ENCODE data around the gene TGIF1.
A peak's percentile ranks its signal among the peaks of the same experiment; 100 is the strongest.

The TGIF1 gene

GRCh38 chr18:3449512-3450011, 410 bp upstream of the TGIF1 start:
- no peak overlapping the region for H3K27ac ChIP-seq (ENCODE audit: low read length)
- peak overlapping the region; percentile 98 for H3K4me3 ChIP-seq (ENCODE audit: low read length)
- no peak for DNase-seq (ENCODE audit: low read depth, low spot score)
- no peaks in the 10 kb centered on the region for H3K9me3 ChIP-seq (ENCODE audit: control insufficient read depth, insufficient read depth, low read length)
- no CpG with 5 or more reads among the region's 47 CpGs for WGBS (ENCODE audit: insufficient coverage, insufficient read length)
- no peaks in the 10 kb centered on the region for H3K36me3 ChIP-seq (ENCODE audit: control insufficient read depth, insufficient read depth, low read length)
- H3K4me1 ChIP-seq (ENCODE audit: control insufficient read depth, insufficient read depth, low read length), result 0 out of 2 replicates have a peak, but pooled peaks cover 2% of the 10 kb centered on the region
- H3K27me3 ChIP-seq (ENCODE audit: control insufficient read depth, insufficient read depth, low read length), result no peaks in the 10 kb centered on the region

GRCh38 chr18:3450799-3451182, 819 bp downstream of the TGIF1 start:
- Histone ChIP-seq H3K27ac (ENCODE audit: low read length) (no peak overlapping the region), H3K27me3 (ENCODE audit: control insufficient read depth, insufficient read depth, low read length) (no peaks in the 10 kb centered on the region), H3K9me3 (ENCODE audit: control insufficient read depth, insufficient read depth, low read length) (no peaks in the 10 kb centered on the region), H3K36me3 (ENCODE audit: control insufficient read depth, insufficient read depth, low read length) (no peaks in the 10 kb centered on the region), H3K4me3 (ENCODE audit: low read length) (peak overlapping the region; percentile 98), H3K4me1 (ENCODE audit: control insufficient read depth, insufficient read depth, low read length) (no peaks in the 10 kb centered on the region; the same call in 1 of the 2 replicates)
- no CpG with 5 or more reads among the region's 30 CpGs for WGBS (ENCODE audit: insufficient coverage, insufficient read length)
- no peak for DNase-seq (ENCODE audit: low read depth, low spot score)

GRCh38 chr18:3451183-3451988, 1.4 kb downstream of the TGIF1 start:
- Histone ChIP-seq H3K27ac (ENCODE audit: low read length) (no peak overlapping the region), H3K4me1 (ENCODE audit: control insufficient read depth, insufficient read depth, low read length) (peaks cover 2% of the 10 kb centered on the region; the same call in 1 of the 2 replicates), H3K36me3 (ENCODE audit: control insufficient read depth, insufficient read depth, low read length) (peaks cover 4% of the 10 kb centered on the region; the same call in 1 of the 2 replicates), H3K4me3 (ENCODE audit: low read length) (peak overlapping the region; percentile 98), H3K27me3 (ENCODE audit: control insufficient read depth, insufficient read depth, low read length) (no peaks in the 10 kb centered on the region), H3K9me3 (ENCODE audit: control insufficient read depth, insufficient read depth, low read length) (no peaks in the 10 kb centered on the region)
- DNase-seq (ENCODE audit: low read depth, low spot score), result no peak
- WGBS (ENCODE audit: insufficient coverage, insufficient read length), result no CpG with 5 or more reads among the region's 50 CpGs

- Histone ChIP-seq H3K4me3 (ENCODE audit: low read length) (peak overlapping the region; percentile 98), H3K36me3 (ENCODE audit: control insufficient read depth, insufficient read depth, low read length) (peaks cover 4% of the 10 kb centered on the region; the same call in 1 of the 2 replicates), H3K4me1 (ENCODE audit: control insufficient read depth, insufficient read depth, low read length) (peaks cover 2% of the 10 kb centered on the region; the same call in 1 of the 2 replicates), H3K27me3 (ENCODE audit: control insufficient read depth, insufficient read depth, low read length) (no peaks in the 10 kb centered on the region), H3K27ac (ENCODE audit: low read length) (no peak overlapping the region), H3K9me3 (ENCODE audit: control insufficient read depth, insufficient read depth, low read length) (no peaks in the 10 kb centered on the region)
- DNase-seq (ENCODE audit: low read depth, low spot score), result no peak
- no CpG with 5 or more reads among the region's 53 CpGs for WGBS (ENCODE audit: insufficient coverage, insufficient read length)
Measured at GRCh38 chr18:3451989-3452749, 2.2 kb downstream of the TGIF1 start.

- peak overlapping the region; percentile 98; the same call in 1 of the 2 replicates for H3K4me3 ChIP-seq (ENCODE audit: low read length)
- no peak for DNase-seq (ENCODE audit: low read depth, low spot score)
- no peaks in the 10 kb centered on the region for H3K27me3 ChIP-seq (ENCODE audit: control insufficient read depth, insufficient read depth, low read length)
- H3K36me3 ChIP-seq (ENCODE audit: control insufficient read depth, insufficient read depth, low read length), result peaks cover 11% of the 10 kb centered on the region; the same call in 1 of the 2 replicates
- peaks cover 2% of the 10 kb centered on the region; the same call in 1 of the 2 replicates for H3K4me1 ChIP-seq (ENCODE audit: control insufficient read depth, insufficient read depth, low read length)
- no CpG with 5 or more reads among the region's 17 CpGs for WGBS (ENCODE audit: insufficient coverage, insufficient read length)
- H3K27ac ChIP-seq (ENCODE audit: low read length), result peak overlapping the region; percentile 67
- H3K9me3 ChIP-seq (ENCODE audit: control insufficient read depth, insufficient read depth, low read length), result no peaks in the 10 kb centered on the region
Measured at GRCh38 chr18:3452750-3453539, 3.0 kb downstream of the TGIF1 start.

GRCh38 chr18:3453540-3454364, 3.8 kb downstream of the TGIF1 start:
- H3K9me3 ChIP-seq (ENCODE audit: control insufficient read depth, insufficient read depth, low read length), result no peaks in the 10 kb centered on the region
- H3K27ac ChIP-seq (ENCODE audit: low read length), result peak overlapping the region; percentile 67
- peaks cover 14% of the 10 kb centered on the region; the same call in 1 of the 2 replicates for H3K36me3 ChIP-seq (ENCODE audit: control insufficient read depth, insufficient read depth, low read length)
- no peak for DNase-seq (ENCODE audit: low read depth, low spot score)
- H3K27me3 ChIP-seq (ENCODE audit: control insufficient read depth, insufficient read depth, low read length), result no peaks in the 10 kb centered on the region
- WGBS (ENCODE audit: insufficient coverage, insufficient read length), result no CpG with 5 or more reads among the region's 21 CpGs
- peak overlapping the region; percentile 98 for H3K4me3 ChIP-seq (ENCODE audit: low read length)
- H3K4me1 ChIP-seq (ENCODE audit: control insufficient read depth, insufficient read depth, low read length), result peaks cover 2% of the 10 kb centered on the region; the same call in 1 of the 2 replicates

GRCh38 chr18:3454365-3455089, 4.6 kb downstream of the TGIF1 start:
- Histone ChIP-seq H3K4me3 (ENCODE audit: low read length) (no peak overlapping the region; the same call in 1 of the 2 replicates), H3K27ac (ENCODE audit: low read length) (no peak overlapping the region), H3K27me3 (ENCODE audit: control insufficient read depth, insufficient read depth, low read length) (no peaks in the 10 kb centered on the region), H3K9me3 (ENCODE audit: control insufficient read depth, insufficient read depth, low read length) (no peaks in the 10 kb centered on the region), H3K4me1 (ENCODE audit: control insufficient read depth, insufficient read depth, low read length) (peaks cover 2% of the 10 kb centered on the region; the same call in 1 of the 2 replicates), H3K36me3 (ENCODE audit: control insufficient read depth, insufficient read depth, low read length) (peaks cover 17% of the 10 kb centered on the region; the same call in 1 of the 2 replicates)
- no CpG with 5 or more reads among the region's 4 CpGs for WGBS (ENCODE audit: insufficient coverage, insufficient read length)
- DNase-seq (ENCODE audit: low read depth, low spot score), result no peak

- no peaks in the 10 kb centered on the region for H3K9me3 ChIP-seq (ENCODE audit: control insufficient read depth, insufficient read depth, low read length)
- H3K4me3 ChIP-seq (ENCODE audit: low read length), result no peak overlapping the region
- DNase-seq (ENCODE audit: low read depth, low spot score), result no peak
- H3K4me1 ChIP-seq (ENCODE audit: control insufficient read depth, insufficient read depth, low read length), result peaks cover 2% of the 10 kb centered on the region; the same call in 1 of the 2 replicates
- peaks cover 17% of the 10 kb centered on the region; the same call in 1 of the 2 replicates for H3K36me3 ChIP-seq (ENCODE audit: control insufficient read depth, insufficient read depth, low read length)
- no peak overlapping the region for H3K27ac ChIP-seq (ENCODE audit: low read length)
- 100% methylated on average over 1 of the region's 3 CpGs for WGBS (ENCODE audit: insufficient coverage, insufficient read length)
- H3K27me3 ChIP-seq (ENCODE audit: control insufficient read depth, insufficient read depth, low read length), result no peaks in the 10 kb centered on the region
Measured at GRCh38 chr18:3455090-3455635, 5.2 kb downstream of the TGIF1 start.
